Activated T-cell treated with anti-CD3 and anti-CD28 coated beads for 1 hour (primary cell): ENCODE measurements around the gene S100A8.

Experiments used
- DNase-seq: peaks from one replicate; pipeline ENCODE4 v3.0.0-alpha.2; 2020; ENCODE audit warnings: low read depth

Gene S100A8

DNA sequence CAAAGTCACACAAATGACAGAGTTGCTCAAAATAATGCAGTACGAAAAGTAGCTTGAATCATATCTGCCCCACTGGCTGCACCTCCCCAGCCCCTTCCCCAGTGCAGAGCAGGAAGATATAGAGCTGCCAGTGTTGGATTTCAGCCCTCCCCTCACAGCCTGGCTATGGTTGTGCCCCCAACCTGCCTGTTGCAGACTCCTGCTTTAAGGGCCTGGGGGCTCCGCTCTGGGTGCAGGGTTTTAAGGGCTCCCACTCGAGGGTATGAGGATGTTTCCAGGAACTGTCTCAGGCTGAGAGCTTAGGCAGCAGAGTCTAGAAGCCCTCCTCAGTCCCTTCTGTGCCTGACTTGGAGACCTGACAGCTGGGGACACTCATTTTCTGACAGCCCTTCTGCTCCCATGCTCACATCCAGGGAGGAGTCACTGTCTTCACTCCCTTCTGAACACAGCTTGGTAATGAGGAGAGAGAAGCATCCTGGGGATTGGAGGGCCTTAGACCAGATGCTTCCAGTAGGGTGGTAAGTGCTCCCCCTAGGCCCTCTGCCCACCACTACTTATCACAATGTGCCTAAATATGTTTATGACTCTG is 28.6 kb downstream of the S100A8 start:
- DNase-seq = no peak

DNA sequence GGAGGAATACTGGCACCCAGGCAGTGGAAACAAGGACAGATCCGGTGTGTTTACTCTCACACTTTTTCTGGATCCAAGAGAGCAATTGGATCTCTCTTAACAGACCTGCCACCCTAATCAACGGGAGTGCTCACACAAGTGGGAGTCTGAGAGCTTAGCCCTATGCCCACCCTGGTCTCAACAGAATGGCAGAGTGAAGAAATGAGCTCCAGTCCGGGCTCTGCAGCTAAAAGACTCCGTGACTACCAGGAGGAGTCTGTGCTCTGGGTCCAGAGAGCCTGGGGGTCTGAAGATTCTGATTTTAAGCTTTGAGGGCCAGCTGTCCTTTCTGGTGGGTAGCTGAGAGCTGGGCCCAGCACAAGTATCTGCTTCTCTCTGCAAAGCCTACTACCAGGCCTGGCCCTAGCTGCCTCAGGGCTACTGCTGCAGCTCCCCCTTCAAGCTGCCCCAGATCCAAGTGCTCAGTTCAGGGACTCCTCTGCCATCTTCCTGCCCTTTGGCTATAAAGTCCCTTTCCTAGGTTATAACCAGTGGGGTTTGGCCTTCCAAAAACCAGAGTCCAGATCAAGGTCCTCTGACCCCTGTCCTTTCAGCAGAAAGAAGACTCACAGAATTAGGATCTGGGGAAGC is 29.3 kb downstream of the S100A8 start:
- DNase-seq = no peak

DNA sequence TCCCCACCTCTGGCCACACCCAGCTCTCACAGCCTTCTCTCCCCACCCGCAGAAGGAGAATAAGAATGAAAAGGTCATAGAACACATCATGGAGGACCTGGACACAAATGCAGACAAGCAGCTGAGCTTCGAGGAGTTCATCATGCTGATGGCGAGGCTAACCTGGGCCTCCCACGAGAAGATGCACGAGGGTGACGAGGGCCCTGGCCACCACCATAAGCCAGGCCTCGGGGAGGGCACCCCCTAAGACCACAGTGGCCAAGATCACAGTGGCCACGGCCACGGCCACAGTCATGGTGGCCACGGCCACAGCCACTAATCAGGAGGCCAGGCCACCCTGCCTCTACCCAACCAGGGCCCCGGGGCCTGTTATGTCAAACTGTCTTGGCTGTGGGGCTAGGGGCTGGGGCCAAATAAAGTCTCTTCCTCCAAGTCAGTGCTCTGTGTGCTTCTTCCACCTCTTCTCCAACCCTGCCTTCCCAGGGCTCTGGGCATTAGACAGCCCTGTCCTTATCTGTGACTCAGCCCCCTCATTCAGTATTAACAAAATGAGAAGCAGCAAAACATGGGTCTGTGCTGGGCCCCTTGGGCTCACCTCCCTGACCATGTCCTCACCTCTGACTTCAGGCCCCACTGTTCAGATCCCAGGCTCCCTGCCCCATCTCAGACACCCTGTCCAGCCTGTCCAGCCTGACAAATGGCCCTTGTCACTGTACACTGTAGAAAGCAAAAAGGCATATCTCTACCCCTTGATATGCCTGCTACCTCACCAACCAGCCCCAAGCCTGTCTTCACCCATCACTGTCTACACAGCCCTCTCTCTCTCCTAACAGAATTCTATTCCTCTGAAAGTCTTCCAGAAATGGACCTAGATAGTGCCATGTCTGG is 30.0 kb downstream of the S100A8 start:
- DNase-seq = no peak

DNA sequence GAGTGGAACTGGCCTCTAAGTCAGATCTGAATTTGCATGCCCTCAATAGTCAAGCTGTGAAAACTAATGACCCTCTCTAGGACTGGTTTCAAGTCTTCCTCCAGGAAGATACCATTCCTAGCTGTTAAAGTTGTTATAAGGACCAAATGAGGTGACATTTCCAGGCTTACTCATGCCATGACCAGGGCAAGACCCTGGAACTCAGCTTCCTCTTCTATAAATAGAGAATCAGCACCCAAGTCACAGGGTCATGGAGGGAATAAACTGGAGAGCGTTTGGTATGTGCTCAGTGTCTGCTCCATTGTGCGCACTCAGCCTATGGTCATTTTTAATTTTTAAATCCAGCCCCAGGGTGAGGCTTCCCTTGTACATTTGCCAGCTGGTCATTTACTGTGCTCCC is 30.7 kb downstream of the S100A8 start:
- DNase-seq = no peak

DNA sequence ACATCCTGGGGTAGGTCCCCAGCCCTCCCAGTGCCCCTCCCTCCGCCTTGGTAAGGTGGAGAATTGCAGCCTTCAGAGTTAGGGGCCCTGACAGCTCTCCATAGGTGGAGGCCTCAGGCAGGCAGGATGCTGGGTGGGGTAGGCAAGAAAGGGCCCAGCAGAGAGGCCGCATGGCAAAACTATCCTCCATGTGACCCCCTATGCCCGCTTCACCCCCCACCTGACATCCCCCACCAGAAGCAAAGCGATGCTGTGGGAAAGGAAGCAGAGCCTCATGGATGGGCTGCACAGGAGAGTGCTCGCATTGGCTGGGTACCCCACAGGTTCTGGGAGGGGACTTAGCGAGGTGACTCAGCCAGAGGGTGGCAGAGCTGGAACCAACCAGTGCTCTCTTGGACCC is 31.6 kb downstream of the S100A8 start:
- DNase-seq = no peak

DNA sequence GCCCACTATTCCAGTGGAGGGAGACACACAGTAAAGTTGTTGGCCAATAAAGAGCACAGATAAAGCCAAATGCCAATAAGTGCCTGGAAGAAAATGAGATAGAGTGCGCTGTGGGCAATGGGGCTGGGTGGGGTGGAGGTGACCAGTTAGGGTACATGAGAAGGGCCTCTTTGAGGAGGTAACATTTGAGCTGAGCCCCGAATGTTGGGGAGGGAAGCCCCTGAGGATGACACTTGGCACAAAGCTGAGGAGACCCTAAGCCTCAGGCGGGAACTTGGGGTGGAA is 32.2 kb downstream of the S100A8 start:
- DNase-seq = no peak

DNA sequence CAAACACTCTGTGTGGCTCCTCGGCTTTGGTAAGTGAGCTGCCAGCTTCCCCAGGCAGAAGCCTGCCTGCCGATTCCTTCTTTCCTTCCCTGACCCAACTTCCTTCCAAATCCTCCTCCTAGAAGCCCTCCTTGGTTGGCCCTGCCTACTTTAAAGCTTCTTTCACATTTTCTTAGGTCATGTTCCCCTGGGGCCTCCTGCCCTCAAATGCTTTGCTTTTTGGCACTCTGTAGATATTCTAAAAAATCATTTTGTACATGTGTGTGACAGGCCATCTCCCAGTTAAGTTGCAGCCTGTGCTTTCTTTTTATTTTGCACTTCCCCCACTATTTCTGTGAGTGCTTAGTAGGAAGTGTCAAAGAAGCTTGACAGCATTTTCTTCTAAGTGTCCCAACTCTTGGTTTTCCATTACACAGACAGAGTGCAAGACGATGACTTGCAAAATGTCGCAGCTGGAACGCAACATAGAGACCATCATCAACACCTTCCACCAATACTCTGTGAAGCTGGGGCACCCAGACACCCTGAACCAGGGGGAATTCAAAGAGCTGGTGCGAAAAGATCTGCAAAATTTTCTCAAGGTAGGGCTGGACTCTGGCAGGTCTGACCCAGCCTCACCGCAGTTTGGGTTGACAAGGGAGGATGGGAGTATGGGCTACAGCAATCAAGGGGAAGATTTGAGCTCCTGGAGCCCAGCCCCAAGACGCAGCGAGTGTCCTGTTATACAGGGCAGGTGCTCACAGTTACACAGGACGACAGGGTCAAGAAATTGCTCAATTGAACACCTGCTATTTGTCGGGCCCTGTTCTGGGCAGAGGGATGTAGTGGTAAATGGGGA is 32.8 kb downstream of the S100A8 start, which contains the start of gene S100A9:
Gene S100A9 (plus strand): TSS at position 2 of the 838 bp plus-strand sequence. CDS start 430 bp downstream, at position 432.
- no peak for DNase-seq

DNA sequence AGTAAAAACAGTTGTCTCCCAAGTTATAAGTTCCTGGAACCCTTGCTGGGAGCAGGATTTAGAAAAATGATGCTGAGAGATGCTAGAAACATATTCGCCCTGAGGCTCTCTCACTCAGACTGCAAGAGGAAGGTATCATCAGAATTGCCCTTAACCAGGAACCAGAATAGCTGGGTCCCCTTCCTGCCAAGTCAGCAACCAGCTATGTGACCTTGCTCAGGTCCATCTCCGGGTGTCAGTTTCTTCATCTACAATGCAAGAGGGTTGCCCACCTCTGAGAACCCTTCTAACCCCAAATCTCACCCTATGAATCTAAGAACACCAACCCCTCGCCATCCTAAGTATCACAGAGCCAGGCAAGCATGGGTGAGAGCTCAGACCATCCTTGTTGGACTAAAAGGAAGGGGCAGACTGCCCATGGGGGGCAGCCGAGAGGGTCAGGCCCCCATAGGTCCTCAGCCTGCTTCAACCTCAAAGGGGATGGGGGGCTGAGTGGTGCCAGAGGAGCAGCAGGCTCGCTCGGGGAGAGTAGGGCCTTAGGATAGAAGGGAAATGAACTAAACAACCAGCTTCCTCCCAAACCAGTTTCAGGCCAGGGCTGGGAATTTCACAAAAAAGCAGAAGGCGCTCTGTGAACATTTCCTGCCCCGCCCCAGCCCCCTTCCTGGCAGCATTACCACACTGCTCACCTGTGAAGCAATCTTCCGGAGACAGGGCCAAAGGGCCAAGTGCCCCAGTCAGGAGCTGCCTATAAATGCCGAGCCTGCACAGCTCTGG is 33.6 kb downstream of the S100A8 start:
- DNase-seq = no peak

DNA sequence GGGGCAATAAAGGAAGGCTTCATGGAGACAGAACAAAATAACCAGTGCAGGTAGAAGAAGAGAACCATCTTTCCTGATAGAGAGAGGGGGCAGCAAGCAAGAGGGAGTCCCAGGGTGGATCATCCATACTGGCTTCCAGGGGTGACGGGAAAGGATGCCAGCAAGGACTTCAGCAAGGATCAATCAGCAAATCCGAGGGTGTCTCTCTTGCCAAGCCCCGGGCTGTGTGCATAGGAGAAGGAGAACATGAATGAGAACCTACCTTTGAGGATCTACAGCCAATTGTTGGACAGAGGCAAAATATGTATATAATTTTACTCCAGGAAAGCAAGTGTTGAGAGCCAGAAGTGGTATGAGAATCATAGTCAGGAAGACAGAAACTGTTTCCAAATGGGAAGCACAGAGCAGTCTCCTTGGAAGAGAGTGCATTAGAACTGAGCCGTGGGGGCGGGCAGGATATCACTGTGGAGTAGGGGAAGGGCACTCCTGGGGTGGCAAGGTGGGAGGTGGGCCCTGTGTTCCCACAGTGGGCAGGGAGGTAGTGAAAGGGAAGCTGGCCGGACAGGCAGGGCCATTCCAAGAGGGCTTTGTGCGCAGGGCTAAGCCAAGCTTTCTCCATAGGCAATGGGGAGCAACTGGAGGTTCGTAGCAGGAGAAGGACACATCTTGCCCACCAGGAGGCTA is 34.3 kb downstream of the S100A8 start:
- DNase-seq = no peak

DNA sequence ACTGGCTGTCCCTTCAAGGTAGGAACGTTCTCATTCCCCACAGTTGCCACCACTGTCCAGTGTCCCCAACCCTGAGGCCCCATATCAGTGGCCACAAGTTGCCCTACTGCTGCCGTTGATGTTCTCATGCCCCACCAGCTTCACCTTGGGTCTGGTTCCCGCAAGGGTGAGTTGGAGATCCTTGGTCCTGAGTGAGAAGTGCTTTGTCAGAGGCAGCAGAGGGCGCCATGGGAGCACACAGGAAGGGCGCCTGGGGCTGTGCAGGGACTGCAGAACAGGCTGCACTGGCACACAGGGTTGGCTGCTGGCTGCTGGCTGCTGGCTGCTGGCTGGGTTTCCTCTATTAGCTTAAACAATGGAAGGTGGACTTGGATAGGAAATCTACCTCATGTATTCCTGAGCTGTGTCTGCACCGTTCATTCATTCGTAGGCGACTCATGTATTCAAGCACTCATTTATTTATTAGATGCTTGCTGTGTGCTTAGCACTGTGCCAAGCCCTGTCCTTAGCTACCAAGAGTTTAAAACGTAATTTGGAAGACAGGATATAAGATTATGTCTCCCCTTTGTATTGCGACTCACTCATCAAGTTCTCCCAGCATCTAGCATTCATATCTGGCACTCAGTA is 35.3 kb downstream of the S100A8 start:
- DNase-seq = peak; percentile 20

DNA sequence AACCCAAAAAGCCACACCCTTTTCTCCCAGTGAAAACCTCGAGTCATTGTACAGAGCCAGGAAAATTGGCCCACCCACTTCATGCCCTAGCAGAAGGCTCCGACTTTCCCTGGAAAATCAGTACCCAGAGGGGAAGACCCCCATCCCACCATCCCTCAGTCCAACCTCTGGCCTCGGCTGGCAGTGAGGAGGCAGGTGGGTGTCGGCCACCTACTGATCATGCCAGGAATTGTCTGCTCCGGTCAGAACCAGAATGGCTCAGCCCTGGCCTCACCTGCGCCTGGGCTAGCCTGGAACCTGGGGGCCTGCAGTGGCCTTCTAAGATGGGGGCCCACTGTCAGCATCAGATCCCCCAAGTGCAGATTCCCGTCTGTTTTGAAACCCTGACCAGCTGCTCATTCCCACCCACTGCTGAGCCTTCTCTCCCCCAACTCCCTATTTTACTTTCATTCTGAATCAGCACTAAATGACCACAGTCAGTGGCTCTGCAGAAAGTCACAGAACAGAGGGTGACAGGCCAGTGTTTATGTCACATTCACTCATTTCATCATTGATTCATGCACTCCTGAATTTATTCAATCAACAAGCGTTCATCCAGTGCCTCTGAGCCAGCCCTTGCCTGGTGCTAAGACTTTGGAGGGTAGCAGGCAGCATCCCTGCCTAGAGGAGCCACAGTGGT is 36.2 kb downstream of the S100A8 start:
- DNase-seq = no peak

DNA sequence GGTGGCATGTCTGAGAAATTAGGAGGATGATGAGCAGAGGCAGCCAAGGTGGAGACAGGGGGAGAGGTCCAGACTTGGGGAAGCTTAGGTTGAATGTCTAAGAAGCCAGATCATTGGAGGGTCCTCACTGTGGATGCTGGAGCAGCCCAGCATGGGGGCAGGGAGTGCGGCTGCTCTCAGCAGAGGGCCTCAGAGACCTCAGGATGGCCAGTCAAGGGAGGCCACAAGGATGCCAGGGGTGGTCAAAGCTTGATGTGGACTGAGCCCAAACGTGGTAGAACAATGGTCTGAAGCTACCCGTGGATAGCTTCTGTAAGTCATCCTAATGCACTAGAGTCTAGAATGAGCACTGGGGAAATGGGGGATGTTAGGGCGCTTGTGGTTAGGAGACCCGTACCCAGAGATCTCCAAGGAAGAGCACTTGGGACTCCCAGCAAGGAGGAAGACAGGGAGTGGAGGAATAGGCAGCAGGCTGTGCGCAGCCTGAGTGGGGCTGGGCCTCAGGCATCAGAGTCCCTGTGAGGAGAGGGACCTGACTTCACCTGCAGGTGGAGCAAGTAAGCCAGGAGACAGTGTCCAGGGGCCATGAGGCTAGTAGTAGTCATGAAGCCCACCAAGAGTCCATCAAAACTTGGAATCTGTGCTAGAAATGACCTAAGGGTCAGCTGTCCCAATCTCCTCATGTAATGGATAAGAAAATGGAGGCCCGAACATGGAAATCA is 37.5 kb downstream of the S100A8 start:
- no peak for DNase-seq

DNA sequence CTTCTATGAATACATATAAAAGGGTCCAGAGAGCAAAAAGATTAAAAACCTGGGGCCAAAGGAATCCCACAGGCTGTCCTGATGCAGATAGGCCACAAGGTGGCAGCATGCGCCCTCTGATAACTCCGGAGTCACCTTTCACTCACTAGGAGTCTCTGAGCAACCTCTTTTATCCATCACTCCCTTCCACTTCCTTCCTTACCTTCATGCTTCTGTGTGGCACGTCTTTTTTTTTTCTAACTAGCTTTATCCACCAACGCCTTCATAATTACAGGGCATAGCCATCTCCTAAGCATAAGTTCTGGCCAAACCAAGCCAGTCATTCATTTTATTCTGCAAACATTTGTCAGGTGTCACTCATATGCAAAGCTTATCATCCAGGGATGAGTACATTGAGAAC is 38.4 kb downstream of the S100A8 start:
- peak; percentile 49 for DNase-seq

DNA sequence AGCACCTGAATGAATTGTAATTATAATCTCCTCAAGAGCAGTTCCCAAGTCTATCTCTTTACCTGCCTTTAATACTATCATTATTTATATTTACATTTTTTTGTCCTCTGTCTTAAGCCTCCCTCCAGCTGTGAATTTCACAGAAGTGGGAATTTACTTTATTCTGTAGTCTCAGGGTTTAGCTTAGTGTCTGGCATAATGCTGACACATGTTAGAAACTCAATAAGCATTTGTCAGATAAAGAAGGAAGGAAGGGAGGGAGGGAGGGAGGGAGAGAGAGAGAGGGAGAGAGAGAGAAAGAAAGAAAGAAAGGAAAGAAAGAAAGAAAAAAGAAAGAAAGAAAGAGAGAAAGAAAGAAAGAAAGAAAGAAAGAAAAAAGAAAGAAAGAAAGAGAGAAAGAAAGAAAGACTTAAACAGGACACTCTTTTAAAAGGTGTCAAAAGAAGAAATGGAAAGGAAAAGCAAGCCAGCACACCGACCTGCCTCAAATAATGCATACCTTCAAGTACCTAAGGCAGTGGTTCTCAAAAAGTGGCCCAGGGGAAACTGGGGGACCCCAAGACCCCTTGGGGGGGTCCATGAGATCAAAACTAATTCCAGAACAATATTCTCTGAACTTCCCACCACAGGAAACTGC is 40.4 kb downstream of the S100A8 start:
- no peak for DNase-seq

DNA sequence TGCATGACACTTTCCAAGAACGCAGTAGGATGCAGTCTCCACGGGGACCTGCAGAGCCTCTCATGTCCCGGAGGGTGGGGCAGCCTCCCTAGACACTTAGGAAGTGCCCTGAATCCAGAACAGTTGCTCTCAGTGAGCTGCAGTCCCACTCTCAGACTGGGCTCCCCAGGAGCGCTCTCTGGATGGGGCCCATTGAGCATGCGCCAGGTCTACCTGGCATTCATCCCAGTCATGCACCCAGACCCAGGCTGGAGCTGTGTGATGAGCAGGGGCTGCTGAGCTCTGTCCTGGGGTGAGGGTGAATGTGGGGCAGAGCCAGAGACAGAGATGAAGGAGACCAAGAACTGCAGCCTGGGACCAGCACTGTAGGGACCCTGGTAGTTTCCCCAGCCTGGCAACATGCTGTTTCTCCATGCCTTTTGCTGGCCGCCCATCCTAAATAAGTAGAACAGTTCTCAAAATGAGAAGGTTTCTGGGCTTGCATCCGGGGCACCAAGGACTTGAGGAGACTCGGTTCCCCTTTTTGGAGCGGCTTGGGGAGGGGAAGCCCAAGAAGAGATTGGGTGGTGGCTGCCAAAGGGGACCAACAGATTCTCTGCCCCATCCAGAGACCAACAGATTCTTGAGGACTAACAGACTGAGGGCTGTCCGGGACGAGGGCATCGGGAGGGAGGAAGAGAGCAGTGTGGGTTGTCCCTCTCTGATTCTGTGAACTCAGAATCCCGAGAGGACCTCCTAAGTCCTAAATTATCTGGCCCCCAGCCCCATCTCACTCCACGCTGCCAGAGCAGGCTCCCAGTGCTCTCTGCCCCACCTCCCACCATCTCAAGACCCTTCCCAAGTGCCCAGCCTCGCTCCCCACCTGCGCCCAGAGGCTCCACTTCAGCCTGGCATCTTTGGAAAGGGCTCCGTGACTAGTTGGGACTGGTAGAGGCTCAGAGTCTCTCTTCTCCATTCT is 41.2 kb downstream of the S100A8 start:
- DNase-seq = no peak

DNA sequence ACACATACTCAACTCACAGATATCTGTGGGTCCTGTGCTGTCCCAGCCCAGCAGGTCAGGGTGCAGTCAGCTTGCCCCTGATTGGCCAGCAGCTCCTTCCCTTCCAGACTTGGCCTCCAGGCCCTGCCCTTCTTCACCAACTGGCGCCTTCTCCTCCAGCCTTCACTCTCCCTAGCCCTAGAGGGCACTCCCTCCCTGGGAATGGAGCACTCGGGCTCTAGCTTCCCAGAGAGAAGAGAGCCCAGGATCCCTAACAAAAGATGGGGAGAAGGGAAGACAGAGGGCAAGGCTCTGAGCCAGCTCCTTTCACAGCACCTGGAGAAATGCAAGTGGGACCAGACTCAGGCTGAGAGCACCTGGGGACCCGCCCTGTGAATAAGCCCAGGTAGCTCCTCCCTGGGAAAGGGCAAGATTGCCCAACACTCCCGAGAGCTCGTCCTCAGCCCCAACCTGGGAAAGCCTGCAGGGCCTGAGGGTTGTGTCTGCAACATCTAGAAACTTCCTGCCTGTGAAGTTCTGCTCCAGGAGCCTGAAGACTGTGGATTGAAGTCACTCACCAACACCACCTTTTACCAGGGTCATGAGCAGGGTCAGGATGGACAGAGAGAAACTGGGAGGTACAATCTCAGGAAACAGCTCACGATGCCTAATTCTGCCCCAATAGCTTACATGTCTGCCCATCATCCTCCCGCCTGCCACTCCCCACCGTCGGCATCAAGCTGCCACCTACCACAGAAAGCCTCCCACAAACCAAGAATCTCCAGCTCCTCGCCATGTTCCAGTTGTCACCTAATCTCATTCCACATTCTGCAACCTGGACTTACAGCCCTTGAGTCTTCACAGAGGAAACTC is 42.1 kb downstream of the S100A8 start, which contains the start of gene PGLYRP4:
Gene PGLYRP4 (minus strand): TSS at position 331 of the 852 bp plus-strand sequence. CDS start 909 bp downstream, outside the sequence.
- no peak for DNase-seq
